ENCODE measurements around the gene PCAT6. TPM values are rescaled to one million over a fixed set of nuclear protein-coding genes. Genes with fewer than 3 reads are reported as not detected.

PCAT6 gene
- total RNA-seq, 4 donors from 2014 or later, result not detected

GRCh38 chr1:202802034-202802433, 8.7 kb upstream of the PCAT6 start:
- Histone ChIP-seq H3K9me3 (no peaks in the 10 kb centered on the region), H3K36me3 (peaks cover 0 to 3% (median 0%) of the 10 kb centered on the region in 3 donors), H3K4me3 (no peak overlapping the region), H3K27ac (no peak overlapping the region), H3K27me3 (no peaks in the 10 kb centered on the region), H3K4me1 (peaks cover 0 to 47% (median 10%) of the 10 kb centered on the region in 4 donors)
- WGBS, 2 donors, result 61 to 77% methylated on average over 2 of the region's 2 CpGs
- no peak for DNase-seq (ENCODE audit: low spot score in 2 of 2)
- TF ChIP-seq POLR2A (IDR thresholded peaks at IDR 0.05) (no peak), CTCF (IDR thresholded peaks at IDR 0.05) (no peak), EP300 (IDR thresholded peaks at IDR 0.05) (no peak)

GRCh38 chr1:202802998-202803932, 7.5 kb upstream of the PCAT6 start:
- H3K27me3 ChIP-seq, result no peaks in the 10 kb centered on the region
- no peak overlapping the region for H3K4me3 ChIP-seq
- H3K27ac ChIP-seq, result no peak overlapping the region
- no peak for DNase-seq (ENCODE audit: low spot score in 2 of 2)
- WGBS, 2 donors, result 83 to 90% methylated on average over 15 of the region's 15 CpGs
- peaks cover 0 to 3% (median 0%) of the 10 kb centered on the region in 3 donors for H3K36me3 ChIP-seq
- H3K4me1 ChIP-seq, result peaks cover 0 to 45% (median 10%) of the 10 kb centered on the region in 4 donors
- no peaks in the 10 kb centered on the region for H3K9me3 ChIP-seq
- TF ChIP-seq POLR2A (IDR thresholded peaks at IDR 0.05), result no peak
- TF ChIP-seq CTCF (IDR thresholded peaks at IDR 0.05), result no peak
- TF ChIP-seq EP300 (IDR thresholded peaks at IDR 0.05), result no peak

GRCh38 chr1:202804126-202804525, 6.6 kb upstream of the PCAT6 start:
- H3K4me3 ChIP-seq, result no peak overlapping the region
- H3K36me3 ChIP-seq, result no peaks in the 10 kb centered on the region
- WGBS, 2 donors, result 70 to 74% methylated on average over 4 of the region's 4 CpGs

GRCh38 chr1:202805886-202806844, 4.6 kb upstream of the PCAT6 start:
- H3K27me3 ChIP-seq, result no peaks in the 10 kb centered on the region
- H3K4me3 ChIP-seq, result peak overlapping the region; percentile 80 to 98 (median 94)
- peak overlapping the region; percentile 57 to 93 (median 88) for H3K27ac ChIP-seq
- WGBS, 2 donors, result 26 to 28% methylated on average over 7 of the region's 7 CpGs
- no peaks in the 10 kb centered on the region for H3K9me3 ChIP-seq
- peaks cover 0 to 55% (median 14%) of the 10 kb centered on the region in 4 donors for H3K4me1 ChIP-seq
- DNase-seq (ENCODE audit: low spot score in 2 of 2), result no peak
- H3K36me3 ChIP-seq, result no peaks in the 10 kb centered on the region
- TF ChIP-seq CTCF (IDR thresholded peaks at IDR 0.05) (no peak), POLR2A (IDR thresholded peaks at IDR 0.05) (no peak), EP300 (IDR thresholded peaks at IDR 0.05) (no peak)

More at GRCh38 chr1:202804126-202804525, 6.6 kb upstream of the PCAT6 start:
- Histone ChIP-seq H3K27ac (peak overlapping the region in 1 of 4 donors; percentile 40), H3K9me3 (no peaks in the 10 kb centered on the region), H3K4me1 (peaks cover 0 to 49% (median 13%) of the 10 kb centered on the region in 4 donors), H3K27me3 (no peaks in the 10 kb centered on the region)
- DNase-seq (ENCODE audit: low spot score in 2 of 2), result no peak
- TF ChIP-seq CTCF (IDR thresholded peaks at IDR 0.05), result no peak
- no peak for TF ChIP-seq EP300 (IDR thresholded peaks at IDR 0.05)
